Fibroblast of mammary gland (primary cell): ENCODE data around the gene KIAA0825.
"Not testable (repeated sequence)": the region's sequence is repeated elsewhere in the genome, so short reads cannot be mapped to it uniquely, and the experiment has no call there.

Experiments
- DNase-seq: peaks from one replicate; pipeline ENCODE4 v3.0.0-alpha.2; 2010; ENCODE audit warnings: low read depth
- H3K4me3 ChIP-seq: 2 replicates; pipeline ENCODE4 v1.5.1; 2011; ENCODE audit warnings: low read depth, mild to moderate bottlenecking, low read length, moderate library complexity; ENCODE audit not compliant: control insufficient read depth
- TF ChIP-seq, protein P1 (sequence below): conservative IDR thresholded peaks from 2 replicates; pipeline ENCODE4 v1.5.1; 2011; ENCODE audit warnings: low read depth, low read length, inconsistent platforms; ENCODE audit not compliant: control insufficient read depth, insufficient read depth

KIAA0825 gene

GRCh38 chr5:94595281-94595840, 23.0 kb downstream of the KIAA0825 start:
- TF ChIP-seq, protein P1, sequence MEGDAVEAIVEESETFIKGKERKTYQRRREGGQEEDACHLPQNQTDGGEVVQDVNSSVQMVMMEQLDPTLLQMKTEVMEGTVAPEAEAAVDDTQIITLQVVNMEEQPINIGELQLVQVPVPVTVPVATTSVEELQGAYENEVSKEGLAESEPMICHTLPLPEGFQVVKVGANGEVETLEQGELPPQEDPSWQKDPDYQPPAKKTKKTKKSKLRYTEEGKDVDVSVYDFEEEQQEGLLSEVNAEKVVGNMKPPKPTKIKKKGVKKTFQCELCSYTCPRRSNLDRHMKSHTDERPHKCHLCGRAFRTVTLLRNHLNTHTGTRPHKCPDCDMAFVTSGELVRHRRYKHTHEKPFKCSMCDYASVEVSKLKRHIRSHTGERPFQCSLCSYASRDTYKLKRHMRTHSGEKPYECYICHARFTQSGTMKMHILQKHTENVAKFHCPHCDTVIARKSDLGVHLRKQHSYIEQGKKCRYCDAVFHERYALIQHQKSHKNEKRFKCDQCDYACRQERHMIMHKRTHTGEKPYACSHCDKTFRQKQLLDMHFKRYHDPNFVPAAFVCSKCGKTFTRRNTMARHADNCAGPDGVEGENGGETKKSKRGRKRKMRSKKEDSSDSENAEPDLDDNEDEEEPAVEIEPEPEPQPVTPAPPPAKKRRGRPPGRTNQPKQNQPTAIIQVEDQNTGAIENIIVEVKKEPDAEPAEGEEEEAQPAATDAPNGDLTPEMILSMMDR: no peak
- no peak overlapping the region for H3K4me3 ChIP-seq
- no peak for DNase-seq

DNA sequence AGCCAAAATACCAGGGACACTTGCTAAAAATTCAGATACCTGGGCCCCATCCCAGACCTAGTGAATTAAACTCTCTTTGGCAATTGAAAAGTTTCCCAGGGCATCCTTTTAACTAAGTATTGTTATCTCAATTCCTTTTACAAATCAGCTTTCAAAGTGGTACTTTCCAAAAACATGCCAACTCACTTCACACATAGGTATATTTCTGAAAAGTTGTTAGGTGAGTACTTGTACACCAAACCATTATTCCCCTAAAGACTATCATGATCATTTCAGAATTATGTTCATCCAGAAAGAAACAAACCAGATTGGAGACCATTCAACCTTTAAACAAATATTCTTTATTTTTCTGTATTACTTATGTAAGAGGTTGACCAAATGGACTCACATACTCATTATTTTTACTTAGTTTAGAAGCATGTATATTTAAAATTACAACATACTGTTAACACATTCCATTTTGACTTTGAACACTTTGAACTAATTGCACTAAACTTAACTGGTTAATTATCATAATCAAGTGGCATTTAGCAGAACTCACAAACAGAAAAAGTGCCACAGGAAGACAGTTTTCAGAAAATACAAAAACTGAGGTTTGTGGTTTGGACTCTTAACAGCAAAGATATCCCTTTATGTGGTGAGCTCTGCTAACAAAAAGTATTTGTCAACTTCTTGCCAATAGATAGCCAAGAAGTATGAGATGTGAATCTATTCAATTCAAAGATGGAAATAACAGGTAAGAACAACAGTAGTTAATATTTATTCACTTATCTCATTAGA, 40.7 kb downstream of the KIAA0825 start:
- no peak overlapping the region for H3K4me3 ChIP-seq
- DNase-seq: no peak

GRCh38 chr5:94575196-94575595, 43.2 kb downstream of the KIAA0825 start:
- DNase-seq: no peak
- TF ChIP-seq, protein P1: no peak
- H3K4me3 ChIP-seq: no peak overlapping the region

More for the DNA sequence above, 40.7 kb downstream of the KIAA0825 start:
- TF ChIP-seq, protein P1: no peak

DNA sequence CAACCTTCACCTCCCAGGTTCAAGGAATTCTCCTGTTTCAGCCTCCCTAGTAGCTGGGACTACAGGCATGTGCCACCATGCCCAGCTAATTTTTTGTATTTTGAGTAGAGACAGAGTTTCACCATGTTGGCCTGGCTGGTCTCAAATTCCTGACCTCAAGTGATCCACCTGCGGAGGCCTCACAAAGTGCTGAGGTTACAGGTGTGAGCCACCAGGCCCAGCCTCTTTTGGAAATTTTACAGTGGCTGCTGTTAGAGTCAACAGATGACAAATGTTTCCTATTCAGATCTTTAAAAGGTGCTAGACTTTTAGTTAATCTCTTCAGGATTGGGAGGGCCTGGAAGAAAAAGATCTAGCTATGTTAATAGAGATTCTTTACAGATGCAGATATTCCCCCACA, 45.1 kb downstream of the KIAA0825 start:
- DNase-seq, H3K4me3 ChIP-seq: not testable (repeated sequence)

GRCh38 chr5:94571415-94571814, 47.0 kb downstream of the KIAA0825 start:
- TF ChIP-seq, protein P1: no peak
- H3K4me3 ChIP-seq: no peak overlapping the region
- no peak for DNase-seq

- TF ChIP-seq, protein P1: no peak
- no peak overlapping the region for H3K4me3 ChIP-seq
- no peak for DNase-seq
Measured at GRCh38 chr5:94564812-94565211, 53.6 kb downstream of the KIAA0825 start.

- no peak for DNase-seq
- TF ChIP-seq, protein P1: no peak
- H3K4me3 ChIP-seq: no peak overlapping the region
Measured at GRCh38 chr5:94562327-94562971, 56.0 kb downstream of the KIAA0825 start.
